Measurements from ENCODE around the gene OBSCN. TPM values are rescaled to one million over a fixed set of nuclear protein-coding genes. Genes with fewer than 3 reads are reported as not detected.
A peak's percentile ranks its signal among the peaks of the same experiment; 100 is the strongest.

The OBSCN gene
- total RNA-seq, 2 experiments from 2014 or later = 80.8 to 82.2 TPM

- CTCF ChIA-PET = no interaction called here
- DNase-seq (peak in 1 of 14 experiments; percentile 4), ATAC-seq (ENCODE audit: poor library complexity) (no peak)
- Histone ChIP-seq H3K9me3 (ENCODE audit: control insufficient read depth in 1 of 2, insufficient read depth in 1 of 2, low read length in 2 of 2) (no peaks in the 10 kb centered on the region), H3K36me3 (ENCODE audit: insufficient read depth, low read length) (no peaks in the 10 kb centered on the region), H3K27ac (ENCODE audit: low read depth in 1 of 2, low read length in 2 of 2) (no peak overlapping the region), H3K27me3 (ENCODE audit: control insufficient read depth in 1 of 2, insufficient read depth in 2 of 2, low read length in 2 of 2) (no peaks in the 10 kb centered on the region), H3K4me3 (ENCODE audit: low read length) (no peak overlapping the region), H3K4me1 (ENCODE audit: insufficient read depth, low read length) (no peaks in the 10 kb centered on the region)
- H3K4me3 Mint-ChIP-seq = no peak overlapping the region
- POLR2A ChIA-PET = no interaction called here
- intact Hi-C loops (cut with DNase I, micrococcal nuclease) = no loop called here
- no peaks in the 10 kb centered on the region for H3K4me1 Mint-ChIP-seq (ENCODE audit: low read depth)
- no peaks in the 10 kb centered on the region for H3K36me3 Mint-ChIP-seq (ENCODE audit: low read depth)
- TF ChIP-seq, protein P1, sequence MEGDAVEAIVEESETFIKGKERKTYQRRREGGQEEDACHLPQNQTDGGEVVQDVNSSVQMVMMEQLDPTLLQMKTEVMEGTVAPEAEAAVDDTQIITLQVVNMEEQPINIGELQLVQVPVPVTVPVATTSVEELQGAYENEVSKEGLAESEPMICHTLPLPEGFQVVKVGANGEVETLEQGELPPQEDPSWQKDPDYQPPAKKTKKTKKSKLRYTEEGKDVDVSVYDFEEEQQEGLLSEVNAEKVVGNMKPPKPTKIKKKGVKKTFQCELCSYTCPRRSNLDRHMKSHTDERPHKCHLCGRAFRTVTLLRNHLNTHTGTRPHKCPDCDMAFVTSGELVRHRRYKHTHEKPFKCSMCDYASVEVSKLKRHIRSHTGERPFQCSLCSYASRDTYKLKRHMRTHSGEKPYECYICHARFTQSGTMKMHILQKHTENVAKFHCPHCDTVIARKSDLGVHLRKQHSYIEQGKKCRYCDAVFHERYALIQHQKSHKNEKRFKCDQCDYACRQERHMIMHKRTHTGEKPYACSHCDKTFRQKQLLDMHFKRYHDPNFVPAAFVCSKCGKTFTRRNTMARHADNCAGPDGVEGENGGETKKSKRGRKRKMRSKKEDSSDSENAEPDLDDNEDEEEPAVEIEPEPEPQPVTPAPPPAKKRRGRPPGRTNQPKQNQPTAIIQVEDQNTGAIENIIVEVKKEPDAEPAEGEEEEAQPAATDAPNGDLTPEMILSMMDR (IDR thresholded peaks at IDR 0.05) = no peak
- no peak overlapping the region for H3K27ac Mint-ChIP-seq
- H3K27me3 Mint-ChIP-seq = no peaks in the 10 kb centered on the region
- H3K9me3 Mint-ChIP-seq = no peaks in the 10 kb centered on the region
Observed at GRCh38 chr1:228366866-228367741, 159.3 kb downstream of the OBSCN start.

GRCh38 chr1:228367798-228368791 is 160.3 kb downstream of the OBSCN start:
- peak in 1 of 14 experiments; percentile 3 for DNase-seq
- Mint-ChIP-seq H3K4me1 (ENCODE audit: low read depth) (no peaks in the 10 kb centered on the region), H3K4me3 (no peak overlapping the region), H3K36me3 (ENCODE audit: low read depth) (no peaks in the 10 kb centered on the region), H3K27me3 (no peaks in the 10 kb centered on the region), H3K9me3 (no peaks in the 10 kb centered on the region), H3K27ac (no peak overlapping the region)
- H3K4me1 ChIP-seq (ENCODE audit: insufficient read depth, low read length) = no peaks in the 10 kb centered on the region
- no peaks in the 10 kb centered on the region for H3K27me3 ChIP-seq (ENCODE audit: control insufficient read depth in 1 of 2, insufficient read depth in 2 of 2, low read length in 2 of 2)
- CTCF ChIA-PET = no interaction called here
- H3K9me3 ChIP-seq (ENCODE audit: control insufficient read depth in 1 of 2, insufficient read depth in 1 of 2, low read length in 2 of 2) = peaks cover 0 to 5% of the 10 kb centered on the region in 2 experiments
- H3K36me3 ChIP-seq (ENCODE audit: insufficient read depth, low read length) = no peaks in the 10 kb centered on the region
- intact Hi-C loops (cut with DNase I, micrococcal nuclease) = no loop called here
- no peak for ATAC-seq (ENCODE audit: poor library complexity)
- POLR2A ChIA-PET = no interaction called here
- no peak overlapping the region for H3K27ac ChIP-seq (ENCODE audit: low read depth in 1 of 2, low read length in 2 of 2)
- no peak overlapping the region for H3K4me3 ChIP-seq (ENCODE audit: low read length)
- TF ChIP-seq, protein P1 (IDR thresholded peaks at IDR 0.05) = no peak

DNA sequence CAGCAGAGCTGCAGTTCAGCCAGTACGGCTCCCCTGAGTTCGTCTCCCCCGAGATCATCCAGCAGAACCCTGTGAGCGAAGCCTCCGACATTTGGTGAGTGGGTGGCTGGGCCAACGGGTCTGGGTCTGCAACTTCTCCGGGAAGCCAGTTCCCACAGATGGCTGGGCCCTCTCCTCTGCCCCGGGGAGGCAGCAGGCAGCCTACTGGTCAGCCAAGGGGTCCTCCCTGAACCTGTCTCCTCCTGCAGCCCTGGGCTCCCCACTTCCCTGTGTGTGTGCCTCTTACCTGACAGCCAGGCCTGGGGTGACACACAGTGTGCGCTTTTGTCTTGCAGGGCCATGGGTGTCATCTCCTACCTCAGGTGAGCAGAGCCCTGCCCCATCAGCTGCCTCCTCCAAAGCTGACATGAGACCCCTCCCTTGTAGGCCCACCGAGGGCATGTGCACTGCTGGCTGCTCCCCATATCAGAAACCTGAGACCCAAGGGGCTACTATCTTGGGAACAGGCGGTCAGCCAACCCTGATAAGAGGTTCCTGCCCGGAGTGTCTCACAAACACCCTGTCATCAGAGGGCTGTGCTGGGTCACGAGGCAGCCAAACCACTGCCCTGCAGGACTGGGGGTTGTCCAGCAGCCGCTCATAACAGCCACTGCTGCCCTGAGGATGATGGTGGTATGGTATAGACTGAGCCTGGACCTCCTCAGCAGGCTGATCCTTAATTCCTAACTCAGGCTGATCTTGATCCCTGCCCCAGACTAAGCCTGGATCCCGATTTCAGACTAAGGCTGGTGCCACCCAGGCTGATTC is 161.2 kb downstream of the OBSCN start:
- Histone ChIP-seq H3K4me1 (ENCODE audit: insufficient read depth, low read length) (no peaks in the 10 kb centered on the region), H3K27me3 (ENCODE audit: control insufficient read depth in 1 of 2, insufficient read depth in 2 of 2, low read length in 2 of 2) (no peaks in the 10 kb centered on the region), H3K4me3 (ENCODE audit: low read length) (no peak overlapping the region), H3K9me3 (ENCODE audit: control insufficient read depth in 1 of 2, insufficient read depth in 1 of 2, low read length in 2 of 2) (peaks cover 0 to 6% of the 10 kb centered on the region in 2 experiments), H3K27ac (ENCODE audit: low read depth in 1 of 2, low read length in 2 of 2) (no peak overlapping the region), H3K36me3 (ENCODE audit: insufficient read depth, low read length) (no peaks in the 10 kb centered on the region)
- H3K9me3 Mint-ChIP-seq = no peaks in the 10 kb centered on the region
- ChIA-PET POLR2A (no interaction called here), CTCF (no interaction called here)
- ATAC-seq (ENCODE audit: poor library complexity) = no peak
- intact Hi-C loops (cut with DNase I, micrococcal nuclease) = no loop called here
- no peak for DNase-seq
- H3K36me3 Mint-ChIP-seq (ENCODE audit: low read depth) = no peaks in the 10 kb centered on the region
- H3K4me3 Mint-ChIP-seq = no peak overlapping the region
- H3K27me3 Mint-ChIP-seq = no peaks in the 10 kb centered on the region
- TF ChIP-seq, protein P1 (IDR thresholded peaks at IDR 0.05) = no peak
- no peaks in the 10 kb centered on the region for H3K4me1 Mint-ChIP-seq (ENCODE audit: low read depth)
- H3K27ac Mint-ChIP-seq = no peak overlapping the region
